Suprapubic skin (tissue), 4 donors: ENCODE measurements around the gene VPS8. TPM values are rescaled to one million over a fixed set of nuclear protein-coding genes. Genes with fewer than 3 reads are reported as not detected.
"Not testable (repeated sequence)": the region's sequence is repeated elsewhere in the genome, so short reads cannot be mapped to it uniquely, and the experiment has no call there.

ENCODE experiments used
- DNase-seq, 2 donors: peaks; one replicate each; pipeline ENCODE4 v3.0.0-alpha.2; 2019; ENCODE audit warnings: low spot score in 2 of 2
- H3K27ac ChIP-seq: fragments of 200-600 bp; sonication (generic); one replicate; pipeline ENCODE4 v1.5.1; 2019
- H3K27me3 ChIP-seq: fragments of 200-600 bp; sonication (generic); one replicate; pipeline ENCODE4 v1.5.1; 2019
- H3K36me3 ChIP-seq: fragments of 200-600 bp; sonication (generic); one replicate; pipeline ENCODE4 v1.5.1; 2019
- H3K4me1 ChIP-seq: fragments of 200-600 bp; sonication (generic); one replicate; pipeline ENCODE4 v1.5.1; 2019
- H3K4me3 ChIP-seq: fragments of 200-600 bp; sonication (generic); one replicate; pipeline ENCODE4 v1.5.1; 2019; ENCODE audit warnings: mild to moderate bottlenecking
- H3K9me3 ChIP-seq: fragments of 200-600 bp; sonication (generic); one replicate; pipeline ENCODE4 v1.5.1; 2019
- EP300 ChIP-seq: sonication (generic); formaldehyde crosslinking; IDR thresholded peaks from one replicate; pipeline ENCODE4 v1.6.1; 2017; ENCODE audit warnings: antibody characterized with exemption
- POLR2A ChIP-seq, 2 donors: fragments of 450-650 bp; IDR thresholded peaks; one replicate each; pipeline ENCODE4 v1.6.1; 2017; ENCODE audit warnings: antibody characterized with exemption in 2 of 2, mild to moderate bottlenecking in 2 of 2, moderate library complexity in 2 of 2
- POLR2AphosphoS5 ChIP-seq, 3 donors: sonication (generic); formaldehyde crosslinking; IDR thresholded peaks; one replicate each; pipeline ENCODE4 v1.6.1; 2017; ENCODE audit warnings: antibody characterized with exemption in 3 of 3
- WGBS: methylation state at CpG from one replicate; pipeline ENCODE4 v1.1.5; 2018; 5-methylcytosine and 5-hydroxymethylcytosine counted together
- total RNA-seq, 4 donors: library from RNA; depleted of rRNA; stranded (reverse); fragments of >200 nt; gene quantifications; one replicate each; pipeline ENCODE4 v1.1.0, GENCODE V29; 2016
- TF ChIP-seq, protein P1 (sequence below), 2 donors: fragments of 200-600 bp in 1 of 2; fragments of 450-650 bp in 1 of 2; sonication (generic) in 1 of 2; IDR thresholded peaks; one replicate each; pipeline ENCODE4 v1.5.1; 2016 to 2019; ENCODE audit warnings: antibody characterized with exemption in 2 of 2, mild to moderate bottlenecking in 1 of 2, moderate library complexity in 1 of 2

The VPS8 gene
- total RNA-seq, 4 donors from 2014 or later = 36.1 to 93.8 (median 57.2) TPM

GRCh38 chr3:184993394-184993793, 181.4 kb downstream of the VPS8 start:
- Histone ChIP-seq H3K4me3 (no peak overlapping the region), H3K27ac (no peak overlapping the region), H3K36me3 (peaks cover 27% of the 10 kb centered on the region), H3K27me3 (no peaks in the 10 kb centered on the region), H3K9me3 (no peaks in the 10 kb centered on the region), H3K4me1 (no peaks in the 10 kb centered on the region)
- WGBS = 94% methylated on average over 1 of the region's 1 CpG
- TF ChIP-seq, protein P1, sequence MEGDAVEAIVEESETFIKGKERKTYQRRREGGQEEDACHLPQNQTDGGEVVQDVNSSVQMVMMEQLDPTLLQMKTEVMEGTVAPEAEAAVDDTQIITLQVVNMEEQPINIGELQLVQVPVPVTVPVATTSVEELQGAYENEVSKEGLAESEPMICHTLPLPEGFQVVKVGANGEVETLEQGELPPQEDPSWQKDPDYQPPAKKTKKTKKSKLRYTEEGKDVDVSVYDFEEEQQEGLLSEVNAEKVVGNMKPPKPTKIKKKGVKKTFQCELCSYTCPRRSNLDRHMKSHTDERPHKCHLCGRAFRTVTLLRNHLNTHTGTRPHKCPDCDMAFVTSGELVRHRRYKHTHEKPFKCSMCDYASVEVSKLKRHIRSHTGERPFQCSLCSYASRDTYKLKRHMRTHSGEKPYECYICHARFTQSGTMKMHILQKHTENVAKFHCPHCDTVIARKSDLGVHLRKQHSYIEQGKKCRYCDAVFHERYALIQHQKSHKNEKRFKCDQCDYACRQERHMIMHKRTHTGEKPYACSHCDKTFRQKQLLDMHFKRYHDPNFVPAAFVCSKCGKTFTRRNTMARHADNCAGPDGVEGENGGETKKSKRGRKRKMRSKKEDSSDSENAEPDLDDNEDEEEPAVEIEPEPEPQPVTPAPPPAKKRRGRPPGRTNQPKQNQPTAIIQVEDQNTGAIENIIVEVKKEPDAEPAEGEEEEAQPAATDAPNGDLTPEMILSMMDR (IDR thresholded peaks at IDR 0.05) = no peak
- TF ChIP-seq EP300 = no peak
- TF ChIP-seq POLR2A (IDR thresholded peaks at IDR 0.05) = no peak
- no peak for TF ChIP-seq POLR2AphosphoS5 (IDR thresholded peaks at IDR 0.05)
- DNase-seq = no peak

- not testable (repeated sequence) for H3K4me3 ChIP-seq, H3K27ac ChIP-seq, H3K9me3 ChIP-seq, H3K27me3 ChIP-seq, H3K4me1 ChIP-seq, DNase-seq
- WGBS = 98% methylated on average over 10 of the region's 28 CpGs
- peaks cover 40% of the 10 kb centered on the region for H3K36me3 ChIP-seq
Observed at GRCh38 chr3:185003876-185004275, 191.9 kb downstream of the VPS8 start.

DNA sequence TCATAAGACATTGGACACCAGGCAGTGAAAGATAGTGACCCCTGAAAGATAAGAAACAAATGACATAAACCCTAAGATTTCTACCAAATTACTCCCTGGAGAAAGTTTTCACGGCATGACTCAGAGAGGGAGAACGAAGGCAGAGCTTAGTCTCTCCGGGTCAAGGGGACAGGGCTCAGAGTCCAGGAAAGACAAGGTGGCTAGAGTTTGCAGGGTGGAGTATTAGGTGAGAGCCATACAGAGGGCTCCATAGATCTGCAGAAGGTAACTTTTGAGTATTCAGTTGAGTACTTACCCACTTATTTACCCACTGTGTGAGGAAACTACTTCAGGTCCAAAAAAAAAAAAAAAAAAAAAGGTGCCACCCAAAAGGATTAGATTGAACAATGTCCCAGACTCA, 197.7 kb downstream of the VPS8 start:
- H3K4me3 ChIP-seq = no peak overlapping the region
- TF ChIP-seq EP300 (no peak), POLR2A (IDR thresholded peaks at IDR 0.05) (no peak), POLR2AphosphoS5 (IDR thresholded peaks at IDR 0.05) (no peak)
- TF ChIP-seq, protein P1 (IDR thresholded peaks at IDR 0.05) = no peak
- no peaks in the 10 kb centered on the region for H3K4me1 ChIP-seq
- 99% methylated on average over 3 of the region's 3 CpGs for WGBS
- H3K27ac ChIP-seq = no peak overlapping the region
- DNase-seq = no peak
- no peaks in the 10 kb centered on the region for H3K9me3 ChIP-seq
- H3K27me3 ChIP-seq = no peaks in the 10 kb centered on the region
- peaks cover 2% of the 10 kb centered on the region for H3K36me3 ChIP-seq

DNA sequence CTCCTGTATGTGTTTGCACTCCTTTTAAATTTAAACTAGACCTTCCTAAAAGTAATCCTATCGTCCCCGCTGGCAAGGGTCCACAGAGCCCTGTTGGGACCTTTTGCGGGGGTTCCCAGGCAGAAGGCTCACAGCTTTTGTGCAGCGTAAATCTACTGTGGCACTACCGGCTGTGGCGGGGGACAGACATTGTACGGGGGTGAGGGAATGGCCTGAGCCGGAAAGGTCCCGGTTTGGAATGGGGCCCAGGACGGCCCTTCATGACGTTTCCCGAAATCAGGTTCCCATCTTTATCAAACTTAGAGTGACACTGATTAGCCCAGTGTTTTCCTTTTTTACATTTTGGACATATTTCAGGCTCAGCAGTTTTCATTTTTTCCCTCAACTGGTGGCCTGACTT, 205.6 kb downstream of the VPS8 start:
- not testable (repeated sequence) for H3K9me3 ChIP-seq, H3K4me1 ChIP-seq, DNase-seq, H3K4me3 ChIP-seq, H3K27ac ChIP-seq, H3K27me3 ChIP-seq
- 81% methylated on average over 12 of the region's 12 CpGs for WGBS
- peaks cover 10% of the 10 kb centered on the region for H3K36me3 ChIP-seq

DNA sequence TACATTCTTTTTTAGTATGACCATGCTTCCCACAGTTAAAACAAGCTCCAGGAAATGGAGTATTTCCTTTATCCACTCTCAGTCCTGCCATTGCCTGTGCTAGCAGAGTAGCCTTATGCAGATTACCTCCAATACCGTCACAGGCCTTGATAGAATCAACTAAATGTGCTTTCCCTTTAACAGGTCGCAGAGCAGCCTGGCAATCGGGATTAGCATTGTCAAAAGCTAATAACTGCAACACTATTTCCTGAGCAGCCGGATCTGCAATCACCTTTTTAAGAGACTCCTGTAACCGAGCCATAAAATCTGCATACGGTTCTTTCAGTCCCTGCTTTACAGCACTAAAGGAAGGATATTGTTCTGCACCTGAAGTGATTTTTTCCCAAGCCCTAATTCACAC, 206.0 kb downstream of the VPS8 start:
- not testable (repeated sequence) for H3K4me3 ChIP-seq, H3K4me1 ChIP-seq, H3K27ac ChIP-seq, H3K27me3 ChIP-seq, H3K9me3 ChIP-seq, DNase-seq
- peaks cover 10% of the 10 kb centered on the region for H3K36me3 ChIP-seq
- WGBS = 87% methylated on average over 6 of the region's 6 CpGs

- H3K4me3 ChIP-seq = no peak overlapping the region
- H3K27me3 ChIP-seq = no peaks in the 10 kb centered on the region
- peaks cover 4% of the 10 kb centered on the region for H3K9me3 ChIP-seq
- 58% methylated on average over 1 of the region's 1 CpG for WGBS
- TF ChIP-seq, protein P1 (IDR thresholded peaks at IDR 0.05) = no peak
- no peak for TF ChIP-seq POLR2A (IDR thresholded peaks at IDR 0.05)
- TF ChIP-seq POLR2AphosphoS5 (IDR thresholded peaks at IDR 0.05) = no peak
- no peak for TF ChIP-seq EP300
- no peak for DNase-seq
- H3K36me3 ChIP-seq = peaks cover 14% of the 10 kb centered on the region
- H3K27ac ChIP-seq = no peak overlapping the region
- H3K4me1 ChIP-seq = no peaks in the 10 kb centered on the region
Observed at GRCh38 chr3:185021256-185021655, 209.3 kb downstream of the VPS8 start.

DNA sequence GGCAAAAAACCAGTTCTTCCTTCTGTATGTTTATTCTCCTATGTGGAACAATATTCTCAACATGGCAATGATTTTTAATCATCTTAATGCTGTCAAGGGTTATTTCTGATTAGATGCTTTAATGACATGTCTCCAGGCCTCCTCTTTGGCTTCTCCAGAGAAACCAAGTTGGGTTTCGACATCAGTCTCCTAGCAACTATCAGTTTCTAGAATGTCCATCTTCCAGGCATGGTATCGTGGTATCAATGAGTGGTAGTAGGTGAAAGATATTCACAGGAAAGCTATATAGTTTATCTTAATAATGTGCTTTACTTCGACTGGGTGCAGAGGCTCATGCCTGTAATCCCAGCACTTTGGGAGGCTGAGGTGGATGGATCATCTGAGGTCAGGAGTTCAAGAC, 212.4 kb downstream of the VPS8 start:
- DNase-seq = no peak
- no peak overlapping the region for H3K4me3 ChIP-seq
- peaks cover 8% of the 10 kb centered on the region for H3K36me3 ChIP-seq
- no peaks in the 10 kb centered on the region for H3K4me1 ChIP-seq
- WGBS = 89% methylated on average over 3 of the region's 3 CpGs
- peaks cover 2% of the 10 kb centered on the region for H3K9me3 ChIP-seq
- H3K27me3 ChIP-seq = no peaks in the 10 kb centered on the region
- no peak overlapping the region for H3K27ac ChIP-seq
- TF ChIP-seq POLR2AphosphoS5 (IDR thresholded peaks at IDR 0.05) = no peak
- TF ChIP-seq, protein P1 (IDR thresholded peaks at IDR 0.05) = no peak
- TF ChIP-seq EP300 = no peak
